ENCODE data around the gene FLYWCH1.

DNA sequence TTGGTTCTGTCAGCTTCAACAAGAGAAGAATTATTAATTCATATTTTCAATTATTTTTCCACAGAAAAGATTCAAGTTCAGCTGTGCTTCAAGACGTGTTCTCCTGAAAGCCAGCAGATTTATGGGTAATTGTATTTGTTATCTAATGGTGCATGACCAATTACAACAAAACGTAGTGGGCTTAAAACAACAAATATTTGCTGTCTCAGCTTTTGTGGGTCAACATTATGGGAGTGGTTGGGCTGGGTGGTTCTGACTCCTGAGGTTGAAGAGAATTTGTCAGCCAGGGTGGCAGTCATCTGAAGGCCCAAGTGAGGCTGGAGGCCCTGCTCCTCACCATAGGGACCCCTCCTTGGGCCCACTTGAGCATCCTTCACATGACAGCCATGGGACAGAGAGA is 28.2 kb downstream of the FLYWCH1 start:
- no peak for TF ChIP-seq POLR2A (IDR thresholded peaks at IDR 0.05; ENCODE audit: extremely low read depth, insufficient read length)
- TF ChIP-seq, protein P1, sequence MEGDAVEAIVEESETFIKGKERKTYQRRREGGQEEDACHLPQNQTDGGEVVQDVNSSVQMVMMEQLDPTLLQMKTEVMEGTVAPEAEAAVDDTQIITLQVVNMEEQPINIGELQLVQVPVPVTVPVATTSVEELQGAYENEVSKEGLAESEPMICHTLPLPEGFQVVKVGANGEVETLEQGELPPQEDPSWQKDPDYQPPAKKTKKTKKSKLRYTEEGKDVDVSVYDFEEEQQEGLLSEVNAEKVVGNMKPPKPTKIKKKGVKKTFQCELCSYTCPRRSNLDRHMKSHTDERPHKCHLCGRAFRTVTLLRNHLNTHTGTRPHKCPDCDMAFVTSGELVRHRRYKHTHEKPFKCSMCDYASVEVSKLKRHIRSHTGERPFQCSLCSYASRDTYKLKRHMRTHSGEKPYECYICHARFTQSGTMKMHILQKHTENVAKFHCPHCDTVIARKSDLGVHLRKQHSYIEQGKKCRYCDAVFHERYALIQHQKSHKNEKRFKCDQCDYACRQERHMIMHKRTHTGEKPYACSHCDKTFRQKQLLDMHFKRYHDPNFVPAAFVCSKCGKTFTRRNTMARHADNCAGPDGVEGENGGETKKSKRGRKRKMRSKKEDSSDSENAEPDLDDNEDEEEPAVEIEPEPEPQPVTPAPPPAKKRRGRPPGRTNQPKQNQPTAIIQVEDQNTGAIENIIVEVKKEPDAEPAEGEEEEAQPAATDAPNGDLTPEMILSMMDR (IDR thresholded peaks at IDR 0.05; ENCODE audit: low read depth, low read length): no peak

All from NB4 (cell line).